ENCODE measurements around the gene USP21.

DNA sequence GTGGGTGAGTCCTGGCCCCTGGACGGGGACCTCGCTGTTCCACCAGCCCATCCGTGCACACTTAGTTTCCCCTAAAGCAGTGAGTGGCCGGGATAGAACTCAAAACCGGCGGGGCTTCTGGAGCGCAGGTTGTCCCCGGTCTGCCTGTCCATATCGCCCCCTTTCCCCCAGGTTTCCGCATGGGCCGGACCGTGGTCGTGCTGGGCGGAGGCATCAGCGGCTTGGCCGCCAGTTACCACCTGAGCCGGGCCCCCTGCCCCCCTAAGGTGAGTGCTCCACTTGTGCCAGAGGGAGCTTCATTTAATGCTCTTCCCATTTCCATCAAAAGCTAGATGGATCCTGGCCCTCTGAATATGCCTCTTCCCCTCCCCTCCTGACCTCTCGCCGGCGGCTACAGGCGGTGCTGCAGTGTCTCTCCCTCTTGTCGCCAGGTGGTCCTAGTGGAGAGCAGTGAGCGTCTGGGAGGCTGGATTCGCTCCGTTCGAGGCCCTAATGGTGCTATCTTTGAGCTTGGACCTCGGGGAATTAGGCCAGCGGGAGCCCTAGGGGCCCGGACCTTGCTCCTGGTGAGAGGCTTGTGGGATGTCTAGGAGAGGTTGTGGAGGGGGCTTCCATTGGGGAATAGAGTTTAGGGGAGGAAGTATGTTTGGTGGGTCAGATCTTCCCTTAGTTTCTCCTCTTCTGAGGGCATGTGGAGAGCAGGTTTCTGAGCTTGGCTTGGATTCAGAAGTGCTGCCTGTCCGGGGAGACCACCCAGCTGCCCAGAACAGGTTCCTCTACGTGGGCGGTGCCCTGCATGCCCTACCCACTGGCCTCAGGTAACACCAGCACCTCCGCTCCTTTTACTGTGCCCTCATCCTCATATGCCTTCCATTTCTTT, 7.6 kb downstream of the USP21 start:
- TF ChIP-seq, protein P1, sequence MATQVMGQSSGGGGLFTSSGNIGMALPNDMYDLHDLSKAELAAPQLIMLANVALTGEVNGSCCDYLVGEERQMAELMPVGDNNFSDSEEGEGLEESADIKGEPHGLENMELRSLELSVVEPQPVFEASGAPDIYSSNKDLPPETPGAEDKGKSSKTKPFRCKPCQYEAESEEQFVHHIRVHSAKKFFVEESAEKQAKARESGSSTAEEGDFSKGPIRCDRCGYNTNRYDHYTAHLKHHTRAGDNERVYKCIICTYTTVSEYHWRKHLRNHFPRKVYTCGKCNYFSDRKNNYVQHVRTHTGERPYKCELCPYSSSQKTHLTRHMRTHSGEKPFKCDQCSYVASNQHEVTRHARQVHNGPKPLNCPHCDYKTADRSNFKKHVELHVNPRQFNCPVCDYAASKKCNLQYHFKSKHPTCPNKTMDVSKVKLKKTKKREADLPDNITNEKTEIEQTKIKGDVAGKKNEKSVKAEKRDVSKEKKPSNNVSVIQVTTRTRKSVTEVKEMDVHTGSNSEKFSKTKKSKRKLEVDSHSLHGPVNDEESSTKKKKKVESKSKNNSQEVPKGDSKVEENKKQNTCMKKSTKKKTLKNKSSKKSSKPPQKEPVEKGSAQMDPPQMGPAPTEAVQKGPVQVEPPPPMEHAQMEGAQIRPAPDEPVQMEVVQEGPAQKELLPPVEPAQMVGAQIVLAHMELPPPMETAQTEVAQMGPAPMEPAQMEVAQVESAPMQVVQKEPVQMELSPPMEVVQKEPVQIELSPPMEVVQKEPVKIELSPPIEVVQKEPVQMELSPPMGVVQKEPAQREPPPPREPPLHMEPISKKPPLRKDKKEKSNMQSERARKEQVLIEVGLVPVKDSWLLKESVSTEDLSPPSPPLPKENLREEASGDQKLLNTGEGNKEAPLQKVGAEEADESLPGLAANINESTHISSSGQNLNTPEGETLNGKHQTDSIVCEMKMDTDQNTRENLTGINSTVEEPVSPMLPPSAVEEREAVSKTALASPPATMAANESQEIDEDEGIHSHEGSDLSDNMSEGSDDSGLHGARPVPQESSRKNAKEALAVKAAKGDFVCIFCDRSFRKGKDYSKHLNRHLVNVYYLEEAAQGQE (IDR thresholded peaks at IDR 0.05; ENCODE audit: borderline replicate concordance), result no peak
- TF ChIP-seq CTCF (IDR thresholded peaks at IDR 0.05; ENCODE audit: poor library complexity, severe bottlenecking) (no peak), EZH2 (IDR thresholded peaks at IDR 0.05; ENCODE audit: borderline replicate concordance, insufficient read depth, low read length, poor library complexity, severe bottlenecking) (no peak), POLR2AphosphoS5 (IDR thresholded peaks at IDR 0.05) (no peak), RAD21 (conservative IDR thresholded peaks at IDR 0.05) (no peak), TAF1 (IDR thresholded peaks at IDR 0.05; ENCODE audit: low read depth) (no peak), EP300 (conservative IDR thresholded peaks at IDR 0.05; ENCODE audit: poor library complexity, severe bottlenecking) (no peak), MXI1 (conservative IDR thresholded peaks at IDR 0.05; ENCODE audit: poor library complexity, severe bottlenecking) (no peak), SMC3 (conservative IDR thresholded peaks at IDR 0.05; ENCODE audit: poor library complexity) (no peak)

Data from neural cell (in vitro differentiated cells).